ENCODE measurements around the gene PGGHG. TPM values are rescaled to one million over a fixed set of nuclear protein-coding genes. Genes with fewer than 3 reads are reported as not detected.

PGGHG gene
- total RNA-seq, result 16.7 and 34.8 TPM in 2 replicates

DNA sequence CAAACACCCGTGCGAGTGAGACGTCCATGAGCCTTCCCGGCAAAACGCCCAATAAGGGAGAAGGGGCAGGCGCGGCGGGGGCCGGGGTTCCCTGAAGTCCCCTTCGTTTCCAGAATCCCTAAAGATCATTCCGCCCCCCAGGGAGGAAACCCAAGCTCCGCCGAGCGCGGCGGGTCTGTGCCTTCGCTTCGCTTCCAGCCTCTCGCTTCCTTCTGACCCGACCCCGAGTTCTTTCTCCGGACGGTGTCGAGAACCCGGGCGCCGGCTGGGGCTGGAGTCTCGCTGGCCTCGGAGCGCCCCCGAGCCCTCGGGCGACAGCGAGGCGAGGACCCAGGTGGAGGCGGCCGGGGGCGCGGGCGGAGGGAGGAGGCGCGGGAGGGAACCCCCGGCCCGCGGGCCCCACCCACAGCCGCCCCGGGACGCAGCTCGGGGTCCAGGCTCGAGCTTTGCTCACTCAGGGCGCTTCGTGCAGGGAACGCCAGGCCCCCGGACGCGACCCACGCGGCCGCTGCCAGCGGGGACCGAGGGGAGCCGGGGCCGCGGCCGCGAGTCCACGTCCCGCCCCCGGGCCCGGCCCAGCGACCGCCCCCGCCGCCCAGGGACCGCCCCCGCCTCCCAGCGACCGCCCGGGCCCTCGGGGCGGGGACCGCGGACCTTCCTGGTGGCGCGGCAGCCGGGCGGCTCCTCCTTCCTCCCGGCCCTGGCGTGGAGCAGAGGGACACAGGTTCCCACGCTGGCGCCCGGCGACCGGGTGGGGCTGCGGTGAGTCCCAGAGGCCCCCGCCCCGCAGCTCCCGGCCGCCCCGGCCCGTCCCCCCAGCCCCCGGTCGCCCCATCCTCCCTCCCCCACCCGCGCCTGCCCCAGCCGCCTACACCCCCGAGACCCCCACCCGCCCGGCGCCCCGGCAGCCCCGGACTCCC lies at the start of gene PGGHG:
Gene PGGHG, plus strand, starts transcription at position 649 of the 920 bp plus-strand sequence. CDS start 691 bp downstream, outside the sequence.

DNA sequence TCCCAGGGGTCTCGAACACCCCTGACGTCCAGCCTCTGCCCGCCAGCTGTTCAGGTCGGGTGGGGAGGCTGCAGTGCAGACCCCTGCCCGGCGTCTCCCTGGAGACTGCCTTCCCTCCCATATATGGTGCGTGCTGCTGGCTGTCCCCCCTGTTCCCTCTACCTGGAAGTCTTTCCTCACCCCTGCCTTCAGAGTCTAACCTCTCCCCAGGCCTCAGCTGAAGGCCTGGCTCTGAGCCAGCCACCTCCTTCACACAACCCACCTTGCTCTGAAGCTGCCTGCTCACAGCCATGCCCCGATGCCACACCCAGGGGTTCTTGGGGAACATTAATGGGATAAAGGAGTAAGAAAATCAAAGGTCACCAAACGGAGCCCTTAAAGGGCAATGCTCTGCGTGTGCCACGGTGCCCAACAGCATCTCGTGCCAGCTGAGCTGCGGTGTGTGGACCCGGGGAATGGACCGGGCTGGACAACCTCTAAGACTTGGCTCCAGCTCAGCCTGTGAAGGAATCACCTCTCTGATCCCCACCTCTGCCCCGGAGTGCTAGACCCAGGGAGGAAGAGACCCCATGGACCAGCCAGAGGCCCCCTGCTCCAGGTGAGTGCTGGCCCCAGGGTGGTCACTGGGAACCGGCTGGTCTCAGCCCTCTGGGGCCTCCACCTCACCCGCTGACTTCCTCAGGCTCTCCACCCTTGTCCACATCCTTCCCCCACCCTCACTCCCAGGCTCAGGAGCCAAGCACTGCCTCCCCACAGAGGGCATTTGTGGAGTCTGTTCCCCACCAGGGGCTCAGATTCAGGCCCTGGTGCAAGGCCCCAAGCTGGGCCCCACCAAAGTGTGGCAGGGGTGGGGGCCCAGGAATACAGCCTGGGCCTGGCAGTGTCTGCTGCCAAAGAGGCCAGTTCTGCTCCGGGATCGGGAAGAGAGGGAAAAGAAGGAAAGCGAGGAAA lies 10.7 kb upstream of the PGGHG start, which contains the start of gene NLRP6:
Gene NLRP6, plus strand, starts transcription at position 407 of the 951 bp plus-strand sequence. Its CDS starts 163 bp downstream, at position 570.

DNA sequence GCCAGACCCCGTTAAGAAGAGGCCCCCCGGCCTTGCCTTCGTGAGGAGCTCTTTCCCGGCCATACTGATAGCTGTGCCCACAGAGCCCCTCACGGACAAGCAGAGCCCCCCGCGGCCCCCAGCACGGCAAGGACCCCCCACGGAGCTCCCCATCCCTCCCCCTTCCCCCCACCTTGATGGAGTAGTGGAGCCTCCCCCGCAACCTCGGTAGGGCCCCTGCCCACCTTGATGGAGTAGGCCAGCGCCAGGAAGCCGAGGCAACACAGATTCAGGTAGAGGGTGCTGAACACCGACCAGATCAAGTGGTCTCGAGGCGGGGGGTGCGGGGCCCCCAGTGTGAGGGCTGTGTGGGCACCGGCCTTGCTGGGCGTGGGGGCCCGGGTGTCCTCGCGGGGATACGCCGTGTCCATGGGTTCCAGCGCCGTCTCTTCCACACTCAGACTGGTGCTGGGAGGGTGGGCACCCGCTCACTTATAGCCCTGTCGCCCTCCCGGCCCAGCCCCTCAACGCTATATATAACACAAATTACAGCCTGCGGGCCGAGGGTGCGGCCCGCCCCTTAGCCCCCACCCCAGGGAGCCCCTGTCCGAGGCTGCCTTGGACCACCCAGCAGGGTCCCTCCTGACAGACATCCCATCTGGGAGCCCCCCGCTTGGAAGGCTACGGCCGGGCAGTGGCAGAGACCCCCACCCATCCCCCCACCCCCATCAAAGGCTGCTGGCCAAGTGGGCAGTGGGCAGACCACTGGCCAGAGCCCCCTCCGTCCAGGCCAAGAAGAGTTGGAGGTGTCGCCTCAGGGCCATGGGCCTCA lies 10.4 kb downstream of the PGGHG start, which contains the start of gene IFITM5:
Gene IFITM5, minus strand, starts transcription at position 446 of the 811 bp plus-strand sequence. Its CDS starts 36 bp downstream, at position 410.

DNA sequence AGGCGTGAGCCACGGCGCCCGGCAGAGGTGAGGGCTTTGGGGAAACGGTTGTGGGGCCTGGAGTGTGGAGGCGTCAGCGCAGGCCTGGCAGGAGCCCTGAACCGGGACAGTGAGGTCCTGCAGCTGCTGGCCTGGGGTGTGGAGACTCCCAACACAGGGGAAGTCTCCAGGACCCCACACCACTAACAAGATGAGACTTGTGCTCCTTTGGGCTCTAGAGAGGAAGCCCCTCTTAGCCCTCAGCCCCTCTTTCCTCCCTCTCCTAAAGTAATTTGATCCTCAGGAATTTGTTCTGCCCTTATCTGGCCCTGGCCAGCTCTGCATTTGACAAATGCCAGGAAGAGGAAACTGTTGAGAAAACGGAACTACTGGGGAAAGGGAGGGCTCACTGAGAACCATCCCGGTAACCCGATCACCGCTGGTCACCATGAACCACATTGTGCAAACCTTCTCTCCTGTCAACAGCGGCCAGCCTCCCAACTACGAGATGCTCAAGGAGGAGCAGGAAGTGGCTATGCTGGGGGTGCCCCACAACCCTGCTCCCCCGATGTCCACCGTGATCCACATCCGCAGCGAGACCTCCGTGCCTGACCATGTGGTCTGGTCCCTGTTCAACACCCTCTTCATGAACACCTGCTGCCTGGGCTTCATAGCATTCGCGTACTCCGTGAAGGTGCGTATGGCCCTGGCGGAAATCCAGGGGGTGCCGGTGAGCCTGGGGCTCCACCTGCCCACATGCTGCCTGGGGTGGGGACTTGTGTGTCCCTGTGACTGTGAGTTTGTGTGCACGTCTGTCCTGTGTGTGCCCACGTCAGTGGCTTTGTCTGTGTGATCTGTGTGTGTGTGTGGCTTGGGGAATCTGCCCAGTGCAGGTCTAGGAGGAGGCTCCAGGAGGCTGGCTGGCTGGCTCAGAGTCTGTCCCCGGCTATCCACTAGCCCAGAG lies 19.1 kb downstream of the PGGHG start, which contains the start of gene IFITM2:
Gene IFITM2, plus strand, starts transcription at position 51 of the 943 bp plus-strand sequence. Its CDS starts 377 bp downstream, at position 428.

DNA sequence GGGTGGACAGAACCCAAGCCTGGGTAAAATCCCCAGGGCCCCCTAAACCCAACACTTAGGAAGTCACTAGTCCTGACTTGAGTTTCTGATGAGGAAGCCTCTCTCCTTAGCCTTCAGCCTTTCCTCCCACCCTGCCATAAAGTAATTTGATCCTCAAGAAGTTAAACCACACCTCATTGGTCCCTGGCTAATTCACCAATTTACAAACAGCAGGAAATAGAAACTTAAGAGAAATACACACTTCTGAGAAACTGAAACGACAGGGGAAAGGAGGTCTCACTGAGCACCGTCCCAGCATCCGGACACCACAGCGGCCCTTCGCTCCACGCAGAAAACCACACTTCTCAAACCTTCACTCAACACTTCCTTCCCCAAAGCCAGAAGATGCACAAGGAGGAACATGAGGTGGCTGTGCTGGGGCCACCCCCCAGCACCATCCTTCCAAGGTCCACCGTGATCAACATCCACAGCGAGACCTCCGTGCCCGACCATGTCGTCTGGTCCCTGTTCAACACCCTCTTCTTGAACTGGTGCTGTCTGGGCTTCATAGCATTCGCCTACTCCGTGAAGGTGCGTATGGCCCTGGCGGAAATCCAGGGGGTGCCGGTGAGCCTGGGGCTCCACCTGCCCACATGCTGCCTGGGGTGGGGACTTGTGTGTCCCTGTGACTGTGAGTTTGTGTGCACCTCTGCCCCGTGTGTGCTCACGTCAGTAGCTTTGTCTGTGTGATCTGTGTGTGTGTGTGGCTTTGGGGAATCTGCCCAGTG lies 25.0 kb downstream of the PGGHG start, which contains the start of gene IFITM1:
Gene IFITM1, plus strand, starts transcription at position 254 of the 767 bp plus-strand sequence. Its CDS starts 131 bp downstream, at position 385.

Other genes starting within 250 kb of the PGGHG start
- gene SCGB1C1, start 96.0 kb upstream of the PGGHG start, total RNA-seq, result not detected in 2 replicates
- 50.9 and 52.7 TPM in 2 replicates for gene BET1L, start 81.7 kb upstream of the PGGHG start, total RNA-seq
- 73.5 and 136 TPM in 2 replicates for gene RIC8A, start 81.4 kb upstream of the PGGHG start, total RNA-seq
- 5.5 and 16.6 TPM in 2 replicates for gene SIRT3, start 52.8 kb upstream of the PGGHG start, total RNA-seq
- 115 and 132 TPM in 2 replicates for gene PSMD13, start 52.1 kb upstream of the PGGHG start, total RNA-seq
- gene NLRP6, start 10.7 kb upstream of the PGGHG start, total RNA-seq, result not detected in 2 replicates
- not detected in 2 replicates for gene IFITM5, start 10.4 kb downstream of the PGGHG start, total RNA-seq
- gene IFITM2, start 18.7 kb downstream of the PGGHG start, total RNA-seq, result 478 and 666 TPM in 2 replicates
- gene IFITM1, start 24.9 kb downstream of the PGGHG start, total RNA-seq, result 203 and 427 TPM in 2 replicates
- gene IFITM3, start 31.7 kb downstream of the PGGHG start, total RNA-seq, result 802 and 859 TPM in 2 replicates
- gene B4GALNT4, start 80.4 kb downstream of the PGGHG start, total RNA-seq, result 2.3 and 7.1 TPM in 2 replicates
- gene PKP3, start 105.1 kb downstream of the PGGHG start, total RNA-seq, result 0.54 and 3.2 TPM in 2 replicates
- 42.4 and 43.0 TPM in 2 replicates for gene SIGIRR, start 125.9 kb downstream of the PGGHG start, total RNA-seq
- not detected in 2 replicates for gene ANO9, start 152.9 kb downstream of the PGGHG start, total RNA-seq
- 36.3 and 40.8 TPM in 2 replicates for gene PTDSS2, start 161.2 kb downstream of the PGGHG start, total RNA-seq
- gene RNH1, start 218.1 kb downstream of the PGGHG start, total RNA-seq, result 451 and 498 TPM in 2 replicates
- gene HRAS, start 246.4 kb downstream of the PGGHG start, total RNA-seq, result 46.4 and 67.1 TPM in 2 replicates
- 0.16 and 1.3 TPM in 2 replicates for gene LRRC56, start 248.4 kb downstream of the PGGHG start, total RNA-seq

Data from cardiac atrium fibroblast (primary cell).